SJCRH30 (cell line): ENCODE measurements around the gene CEACAM8. TPM values are rescaled to one million over a fixed set of nuclear protein-coding genes. Genes with fewer than 3 reads are reported as not detected.
"Not testable (repeated sequence)": the region's sequence is repeated elsewhere in the genome, so short reads cannot be mapped to it uniquely, and the experiment has no call there.

ENCODE experiments used
- DNase-seq, 2 experiments: peaks; one replicate each; pipeline ENCODE4 v3.0.0-alpha.2; 2015 to 2020
- H3K27ac ChIP-seq: fragments of 250-450 bp; sonication (Bioruptor Pico); 2 replicates; pipeline ENCODE4 v1.5.1; 2020; ENCODE audit warnings: mild to moderate bottlenecking, moderate library complexity
- H3K27me3 ChIP-seq: fragments of 250-450 bp; sonication (Bioruptor Pico); 2 replicates; pipeline ENCODE4 v1.5.1; 2020; ENCODE audit warnings: mild to moderate bottlenecking, moderate library complexity
- H3K36me3 ChIP-seq: fragments of 250-450 bp; sonication (Bioruptor Pico); 2 replicates; pipeline ENCODE4 v1.5.1; 2020; ENCODE audit warnings: mild to moderate bottlenecking, moderate library complexity
- H3K4me1 ChIP-seq: fragments of 250-450 bp; sonication (Bioruptor Pico); 2 replicates; pipeline ENCODE4 v1.5.1; 2020; ENCODE audit warnings: mild to moderate bottlenecking, moderate library complexity
- H3K4me3 ChIP-seq: fragments of 250-450 bp; sonication (Bioruptor Pico); 2 replicates; pipeline ENCODE4 v1.5.1; 2020; ENCODE audit warnings: mild to moderate bottlenecking, moderate library complexity
- H3K9me3 ChIP-seq: fragments of 250-450 bp; sonication (Bioruptor Pico); replicated peaks from 2 replicates; pipeline ENCODE4 v1.5.1; 2020; ENCODE audit warnings: mild to moderate bottlenecking, moderate library complexity
- total RNA-seq: library from RNA; depleted of rRNA; stranded (reverse); fragments of >200 nt; shearing (Covaris generic); gene quantifications from 2 replicates; pipeline ENCODE4 v1.2.3, GENCODE V29; 2014; rRNA removed

The CEACAM8 gene
- total RNA-seq, 1 experiment from 2014 or later, result not detected

DNA sequence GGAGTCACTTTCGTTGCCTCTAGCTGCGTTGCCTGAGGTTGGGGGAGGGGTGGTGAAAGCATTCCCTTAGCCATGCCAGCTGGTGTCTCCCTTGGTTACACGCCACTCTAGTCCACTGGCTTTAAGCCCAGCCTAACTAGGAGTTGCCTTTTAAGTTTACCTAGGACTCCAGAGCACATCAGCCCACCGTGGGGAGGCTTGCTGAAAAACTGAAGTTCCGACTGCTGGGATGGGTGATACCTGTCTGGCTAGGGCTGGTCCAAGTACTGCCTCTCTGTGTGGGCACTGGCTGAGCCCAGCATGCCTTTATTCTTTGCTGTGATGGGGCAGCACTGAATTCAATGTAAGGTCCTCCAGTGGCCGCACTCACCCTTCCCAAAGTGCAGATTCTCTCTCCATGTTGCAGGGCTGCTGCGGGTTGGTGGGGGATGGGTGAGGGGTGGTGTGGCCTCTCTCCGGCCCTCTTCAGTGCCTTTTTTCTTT, 54.6 kb downstream of the CEACAM8 start:
- H3K4me1 ChIP-seq, result no peaks in the 10 kb centered on the region
- no peaks in the 10 kb centered on the region for H3K36me3 ChIP-seq
- no peak for DNase-seq
- no peak overlapping the region for H3K4me3 ChIP-seq
- H3K27me3 ChIP-seq, result no peaks in the 10 kb centered on the region; the same call in 1 of the 2 replicates
- H3K9me3 ChIP-seq, result no peaks in the 10 kb centered on the region
- H3K27ac ChIP-seq, result no peak overlapping the region

DNA sequence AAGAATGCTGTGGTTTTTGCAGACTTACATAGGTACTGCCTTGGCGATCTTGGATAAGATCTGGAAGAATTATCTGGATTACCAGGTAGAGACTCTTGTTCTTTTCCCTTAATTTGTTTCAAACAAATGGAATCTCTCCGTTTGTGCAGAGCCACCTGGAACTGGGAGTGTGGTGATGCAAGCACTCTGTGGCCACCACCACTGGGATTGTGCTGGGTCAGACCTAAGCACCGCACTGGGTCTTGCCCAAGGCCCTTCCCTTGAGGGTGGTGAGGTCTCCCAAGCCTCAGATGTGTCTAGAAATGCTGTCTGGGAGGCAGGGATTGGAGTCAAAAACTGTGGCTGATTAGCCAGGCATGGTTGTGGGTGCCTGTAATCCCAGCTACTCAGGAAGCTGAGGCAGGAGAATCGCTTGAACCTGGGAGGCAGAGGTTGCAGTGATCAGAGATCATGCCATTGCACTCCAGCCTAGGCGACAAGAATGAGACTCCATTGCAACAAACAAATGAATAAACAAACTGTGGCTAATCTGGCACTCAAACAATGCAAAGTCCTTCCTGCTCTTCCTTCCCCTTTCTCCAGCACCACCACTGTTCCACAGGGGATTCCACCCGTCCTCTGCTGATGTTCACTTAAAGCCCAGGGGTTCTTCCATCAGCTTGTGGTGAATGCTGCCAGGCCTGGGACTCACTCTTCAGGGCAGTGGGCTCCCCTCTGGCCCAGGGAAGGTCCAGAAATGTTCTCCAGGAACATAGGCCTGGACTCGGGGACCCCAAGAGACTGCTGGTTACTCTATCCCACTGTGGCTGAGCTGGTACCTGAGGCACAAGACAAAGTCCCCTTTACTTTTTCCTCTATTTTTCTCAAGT, 55.6 kb downstream of the CEACAM8 start:
- no peak overlapping the region for H3K4me3 ChIP-seq
- DNase-seq, result no peak
- H3K9me3 ChIP-seq, result no peaks in the 10 kb centered on the region
- no peaks in the 10 kb centered on the region; the same call in 1 of the 2 replicates for H3K27me3 ChIP-seq
- H3K27ac ChIP-seq, result no peak overlapping the region
- no peaks in the 10 kb centered on the region for H3K36me3 ChIP-seq
- H3K4me1 ChIP-seq, result no peaks in the 10 kb centered on the region

DNA sequence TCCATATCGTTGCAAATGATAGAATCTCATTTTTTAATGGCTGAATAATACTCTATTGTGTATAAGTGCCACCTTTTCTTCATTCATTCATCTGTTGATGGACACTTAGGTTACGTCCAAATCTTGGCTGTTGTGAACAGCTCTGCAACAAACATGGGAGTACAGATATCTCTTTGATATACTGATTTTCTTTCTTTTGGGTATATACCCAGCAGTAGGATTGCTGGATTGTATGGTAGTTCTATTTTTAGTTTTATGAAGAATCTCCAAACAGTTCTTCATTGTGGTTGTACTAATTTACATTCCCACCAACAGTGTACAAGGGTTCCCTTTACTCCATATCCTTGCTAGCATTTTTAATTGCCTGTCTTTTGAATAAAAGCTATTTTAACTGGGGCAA, 59.4 kb downstream of the CEACAM8 start:
- not testable (repeated sequence) for H3K36me3 ChIP-seq, H3K27me3 ChIP-seq, H3K4me1 ChIP-seq, H3K9me3 ChIP-seq, H3K4me3 ChIP-seq, H3K27ac ChIP-seq, DNase-seq

DNA sequence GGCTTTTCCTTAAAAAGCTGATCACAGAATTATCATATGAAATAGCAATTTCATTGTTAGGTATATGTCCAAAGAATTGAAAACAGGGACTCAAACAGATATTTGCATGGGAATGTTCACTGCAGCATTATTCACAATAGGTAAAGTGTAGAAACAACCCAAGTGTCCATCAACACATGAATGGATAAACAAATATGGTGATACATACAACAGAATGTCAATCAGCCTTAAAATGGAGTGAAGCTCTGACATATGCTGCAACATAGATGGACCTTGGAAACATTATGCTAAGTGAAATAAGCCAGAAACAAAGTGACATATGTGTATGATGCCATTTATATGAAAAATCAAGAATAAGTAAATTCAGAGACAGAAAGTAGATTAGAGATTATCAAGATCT, 60.3 kb downstream of the CEACAM8 start:
- H3K9me3 ChIP-seq, result no peaks in the 10 kb centered on the region
- no peak for DNase-seq

DNA sequence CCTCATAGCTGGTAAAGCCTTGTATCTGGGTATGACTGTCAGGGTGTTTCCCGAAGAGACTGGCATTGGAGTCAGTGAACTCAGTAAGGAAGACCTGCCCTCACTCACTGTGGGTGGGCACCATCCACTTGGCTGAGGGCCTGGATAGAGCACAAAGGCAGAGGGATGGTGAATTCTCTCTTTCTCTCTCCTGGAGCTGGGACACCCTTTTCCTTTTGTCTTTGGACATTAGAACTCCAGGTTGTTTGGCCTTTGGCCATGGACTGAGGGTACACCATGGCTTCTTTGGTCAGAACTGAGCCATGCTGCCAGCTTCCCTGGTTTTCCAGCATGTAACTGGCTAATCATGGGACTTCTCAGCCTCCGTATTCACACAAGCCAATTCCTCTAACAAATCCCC, 61.8 kb downstream of the CEACAM8 start:
- Histone ChIP-seq H3K27ac (no peak overlapping the region), H3K36me3 (no peaks in the 10 kb centered on the region), H3K9me3 (no peaks in the 10 kb centered on the region), H3K27me3 (peaks cover 9% of the 10 kb centered on the region), H3K4me1 (no peaks in the 10 kb centered on the region), H3K4me3 (no peak overlapping the region)
- DNase-seq, result no peak

More for the DNA sequence above, 60.3 kb downstream of the CEACAM8 start:
- Histone ChIP-seq H3K27ac (no peak overlapping the region), H3K36me3 (no peaks in the 10 kb centered on the region), H3K4me3 (no peak overlapping the region), H3K4me1 (no peaks in the 10 kb centered on the region), H3K27me3 (peaks cover 9% of the 10 kb centered on the region)

DNA sequence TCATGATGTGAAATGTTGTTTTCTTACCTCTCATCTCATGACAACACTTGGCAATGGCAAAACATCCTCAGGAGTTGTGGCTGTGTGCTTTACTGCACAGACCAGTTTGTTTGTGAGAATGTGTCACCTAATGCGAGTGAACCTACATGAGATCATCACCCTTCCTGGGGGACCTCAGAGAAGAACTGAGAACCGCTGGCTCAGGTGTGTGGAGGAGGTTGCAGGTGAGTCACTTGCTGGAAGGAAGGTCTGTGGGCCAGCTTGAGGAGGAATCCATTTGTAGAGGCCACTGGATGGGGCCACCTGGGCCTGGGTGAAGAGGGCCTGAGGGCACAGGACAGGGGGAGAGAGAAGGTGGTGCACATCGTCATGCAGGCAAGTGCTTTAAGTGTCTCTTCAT, 63.4 kb downstream of the CEACAM8 start:
- Histone ChIP-seq H3K27ac (no peak overlapping the region), H3K4me3 (no peak overlapping the region), H3K4me1 (no peaks in the 10 kb centered on the region), H3K36me3 (no peaks in the 10 kb centered on the region), H3K27me3 (peaks cover 9% of the 10 kb centered on the region), H3K9me3 (no peaks in the 10 kb centered on the region)
- DNase-seq, result no peak

Other genes starting within 250 kb of the CEACAM8 start
- not detected in 2 replicates for gene CNFN, start 204.6 kb downstream of the CEACAM8 start, total RNA-seq
- gene LIPE, start 167.5 kb downstream of the CEACAM8 start, total RNA-seq, result not detected in 2 replicates
- not detected in 2 replicates for gene CXCL17, start 152.0 kb downstream of the CEACAM8 start, total RNA-seq
- not detected in 2 replicates for gene CEACAM1, start 66.4 kb downstream of the CEACAM8 start, total RNA-seq
- not detected in 2 replicates for gene PSG3, start 145.6 kb upstream of the CEACAM8 start, total RNA-seq
- not detected in 2 replicates for gene PSG8, start 170.8 kb upstream of the CEACAM8 start, total RNA-seq